Colonic mucosa (tissue), 4 donors: ENCODE measurements around the gene PALD1. TPM values are rescaled to one million over a fixed set of nuclear protein-coding genes. Genes with fewer than 3 reads are reported as not detected.

Experiments used
- DNase-seq: peaks from one replicate; pipeline ENCODE4 v3.0.0-alpha.2; 2020
- H3K27ac ChIP-seq: fragments of 200-600 bp; one replicate; pipeline ENCODE4 v1.8.0; 2021
- H3K27me3 ChIP-seq: fragments of 200-600 bp; one replicate; pipeline ENCODE4 v1.8.0; 2021
- H3K36me3 ChIP-seq: fragments of 200-600 bp; one replicate; pipeline ENCODE4 v1.8.0; 2021
- H3K4me1 ChIP-seq: fragments of 200-600 bp; one replicate; pipeline ENCODE4 v1.8.0; 2021; ENCODE audit warnings: mild to moderate bottlenecking
- H3K4me3 ChIP-seq: fragments of 200-600 bp; one replicate; pipeline ENCODE4 v1.8.0; 2021
- H3K9ac ChIP-seq, 2 donors: one replicate each; pipeline ENCODE4 v1.7.0; 2013; ENCODE audit warnings: control low read depth in 2 of 2, low read depth in 2 of 2, low read length in 2 of 2
- H3K9me3 ChIP-seq: fragments of 200-600 bp; one replicate; pipeline ENCODE4 v1.8.0; 2021
- CTCF ChIP-seq: fragments of 200-600 bp; IDR thresholded peaks from one replicate; pipeline ENCODE4 v1.8.0; 2022; ENCODE audit warnings: antibody characterized with exemption, mild to moderate bottlenecking
- intact Hi-C: fragments of 100-400 bp; cut with DNase I; formaldehyde crosslinking; loops from one replicate; pipeline ENCODE4 v1.14.1; 2022
- total RNA-seq, 2 donors: library from RNA; stranded (reverse); fragmentation: NEBNext Ultra II Directional in 1 of 2; extraction: Animal tissue kit (Norgen Biotek cat#: 25700) in 1 of 2; gene quantifications; one replicate each; pipeline ENCODE4 v1.2.1, GENCODE V29; 2021
- donor health status: healthy.
- donor health status: DM: no; HTN: no; CAD: no.
- donor health status: DM: no; HTN: no; CAD: no.

The PALD1 gene
- total RNA-seq, 2 donors from 2014 or later: 1.3 to 2.5 TPM

- Histone ChIP-seq H3K9me3 (no peaks in the 10 kb centered on the region), H3K27me3 (no peaks in the 10 kb centered on the region), H3K27ac (no peak overlapping the region), H3K36me3 (no peaks in the 10 kb centered on the region), H3K9ac (no peak overlapping the region), H3K4me3 (no peak overlapping the region), H3K4me1 (no peaks in the 10 kb centered on the region)
- DNase-seq: no peak
- TF ChIP-seq CTCF: no peak
- intact Hi-C loops: no loop called here
Observed at GRCh38 chr10:70503776-70504175, 25.2 kb downstream of the PALD1 start.

GRCh38 chr10:70504521-70505358 lies 26.2 kb downstream of the PALD1 start:
- intact Hi-C loops: no loop called here
- H3K9me3 ChIP-seq: no peaks in the 10 kb centered on the region

GRCh38 chr10:70505908-70506307 lies 27.3 kb downstream of the PALD1 start:
- Histone ChIP-seq H3K9ac (no peak overlapping the region), H3K4me3 (no peak overlapping the region), H3K4me1 (no peaks in the 10 kb centered on the region), H3K36me3 (no peaks in the 10 kb centered on the region), H3K9me3 (no peaks in the 10 kb centered on the region), H3K27ac (no peak overlapping the region), H3K27me3 (no peaks in the 10 kb centered on the region)
- no peak for DNase-seq
- no peak for TF ChIP-seq CTCF
- intact Hi-C loops: no loop called here

More at GRCh38 chr10:70504521-70505358, 26.2 kb downstream of the PALD1 start:
- H3K27ac ChIP-seq: no peak overlapping the region
- no peak overlapping the region for H3K9ac ChIP-seq
- H3K4me1 ChIP-seq: no peaks in the 10 kb centered on the region
- no peaks in the 10 kb centered on the region for H3K27me3 ChIP-seq
- TF ChIP-seq CTCF: no peak
- no peak for DNase-seq
- no peak overlapping the region for H3K4me3 ChIP-seq
- H3K36me3 ChIP-seq: no peaks in the 10 kb centered on the region

- TF ChIP-seq CTCF: no peak
- Histone ChIP-seq H3K27ac (no peak overlapping the region), H3K9ac (no peak overlapping the region), H3K36me3 (no peaks in the 10 kb centered on the region), H3K4me3 (no peak overlapping the region), H3K9me3 (no peaks in the 10 kb centered on the region), H3K27me3 (no peaks in the 10 kb centered on the region), H3K4me1 (no peaks in the 10 kb centered on the region)
- no peak for DNase-seq
- intact Hi-C loops: no loop called here
Observed at GRCh38 chr10:70507966-70508365, 29.4 kb downstream of the PALD1 start.

- H3K36me3 ChIP-seq: no peaks in the 10 kb centered on the region
- intact Hi-C loops: no loop called here
- TF ChIP-seq CTCF: no peak
- H3K27me3 ChIP-seq: no peaks in the 10 kb centered on the region
- DNase-seq: peak; percentile 33
- no peak overlapping the region for H3K27ac ChIP-seq
- H3K4me1 ChIP-seq: no peaks in the 10 kb centered on the region
- H3K9me3 ChIP-seq: no peaks in the 10 kb centered on the region
- H3K9ac ChIP-seq: peak overlapping the region in 1 of 2 donors; percentile 49
- H3K4me3 ChIP-seq: no peak overlapping the region
Observed at GRCh38 chr10:70508912-70509756, 30.6 kb downstream of the PALD1 start.
